ENCODE measurements around the gene MRTO4.

- no peak for TF ChIP-seq CTCF (conservative IDR thresholded peaks at IDR 0.05; ENCODE audit: low read length)
- no peak for TF ChIP-seq EZH2phosphoT487 (IDR thresholded peaks at IDR 0.05; ENCODE audit: borderline replicate concordance, low read depth, low read length)
Observed at GRCh38 chr1:19268445-19268844, 16.8 kb downstream of the MRTO4 start.
